Measurements from ENCODE around the gene TLE4.

Gene TLE4

DNA sequence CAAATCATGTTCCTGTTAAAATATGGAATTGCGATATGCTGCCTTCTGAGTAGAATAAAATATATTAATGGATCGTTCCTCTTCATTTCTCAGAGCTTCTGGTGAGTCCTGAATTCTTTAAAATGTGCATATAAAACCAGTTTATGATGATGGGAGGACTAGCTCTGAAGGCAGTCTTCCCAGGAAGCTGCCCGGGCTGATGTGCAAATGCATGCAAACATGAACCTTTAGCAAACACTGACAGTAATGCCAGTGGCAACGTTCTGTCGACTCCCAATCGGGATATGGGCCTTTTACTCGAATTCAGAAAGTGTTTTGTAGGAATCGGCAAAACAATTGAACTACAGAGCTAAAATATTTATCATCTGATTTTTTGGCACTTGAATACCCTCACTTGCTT lies 93.6 kb downstream of the TLE4 start:
- DNase-seq (ENCODE audit: low read depth), result no peak

DNA sequence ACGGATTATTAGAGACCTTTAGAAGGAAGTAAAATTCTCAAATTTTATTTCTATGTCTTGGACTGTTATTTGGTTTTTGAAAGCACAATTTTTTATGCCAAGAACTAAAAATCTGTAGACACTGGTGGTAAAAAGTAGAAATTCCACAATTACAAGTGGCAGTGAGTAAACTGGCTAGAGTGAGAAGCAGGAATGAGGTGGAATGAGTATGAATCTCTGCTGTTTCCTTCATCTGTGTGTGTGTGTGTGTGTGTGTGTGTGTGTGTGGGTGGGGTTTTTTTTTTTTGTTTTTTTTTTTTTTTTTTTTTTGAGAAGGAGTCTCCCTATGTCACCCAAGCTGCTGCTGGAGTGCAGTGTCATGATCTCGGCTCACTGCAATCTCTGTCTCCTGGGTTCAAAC lies 94.2 kb downstream of the TLE4 start:
- DNase-seq (ENCODE audit: low read depth), result no peak

- DNase-seq (ENCODE audit: low read depth), result no peak
Observed at GRCh38 chr9:79667120-79667519, 95.4 kb downstream of the TLE4 start.

DNA sequence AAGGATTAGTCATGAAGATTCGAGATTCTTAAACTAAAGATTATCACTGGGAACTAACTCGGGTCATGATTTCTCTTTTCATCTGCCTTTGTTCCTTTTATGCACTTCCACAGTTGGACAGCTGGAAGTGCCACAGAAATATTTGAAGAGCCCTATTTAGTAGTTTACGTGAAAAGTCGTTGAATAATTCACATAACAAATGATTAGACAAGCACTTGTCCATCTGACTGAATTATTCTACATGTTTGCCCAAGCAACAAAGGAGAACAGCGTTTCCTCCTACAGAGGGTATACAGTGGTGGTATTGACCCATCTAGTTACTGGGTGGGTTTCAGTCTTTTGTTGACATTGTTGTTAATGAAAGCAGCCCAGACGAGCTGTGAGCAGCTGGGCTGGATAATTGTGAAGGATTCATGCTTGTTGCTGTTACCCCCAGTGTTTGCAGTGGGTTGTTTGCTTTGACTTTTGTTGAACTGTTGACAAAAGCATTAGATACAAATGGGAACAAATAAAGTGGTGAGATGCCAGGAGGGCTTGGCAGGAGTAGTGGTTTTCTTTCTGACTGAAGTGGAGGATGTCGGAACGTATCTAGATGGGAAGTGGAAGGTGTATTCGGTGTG lies 96.2 kb downstream of the TLE4 start:
- DNase-seq (ENCODE audit: low read depth), result no peak

DNA sequence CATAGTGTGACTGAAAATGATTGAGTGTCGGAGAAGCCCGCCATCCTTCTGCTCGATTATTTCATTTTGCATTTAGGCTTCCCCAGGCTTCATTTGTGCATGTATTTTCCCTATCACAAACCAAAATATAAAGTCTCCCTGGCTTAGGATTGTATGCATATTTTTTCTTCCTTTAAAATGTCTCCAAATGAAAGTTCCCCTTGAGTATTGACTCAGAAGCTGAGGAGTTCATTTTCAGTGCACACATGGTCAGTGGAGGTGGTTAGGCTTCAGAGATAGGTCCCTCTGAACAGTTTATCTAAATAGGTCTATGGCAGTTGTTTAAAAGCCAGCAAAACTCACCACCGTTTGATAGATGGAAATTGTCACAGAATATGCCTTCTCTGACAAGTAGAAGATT lies 97.2 kb downstream of the TLE4 start:
- no peak for DNase-seq (ENCODE audit: low read depth)

GRCh38 chr9:79670269-79670961 lies 98.7 kb downstream of the TLE4 start:
- DNase-seq (ENCODE audit: low read depth), result no peak

DNA sequence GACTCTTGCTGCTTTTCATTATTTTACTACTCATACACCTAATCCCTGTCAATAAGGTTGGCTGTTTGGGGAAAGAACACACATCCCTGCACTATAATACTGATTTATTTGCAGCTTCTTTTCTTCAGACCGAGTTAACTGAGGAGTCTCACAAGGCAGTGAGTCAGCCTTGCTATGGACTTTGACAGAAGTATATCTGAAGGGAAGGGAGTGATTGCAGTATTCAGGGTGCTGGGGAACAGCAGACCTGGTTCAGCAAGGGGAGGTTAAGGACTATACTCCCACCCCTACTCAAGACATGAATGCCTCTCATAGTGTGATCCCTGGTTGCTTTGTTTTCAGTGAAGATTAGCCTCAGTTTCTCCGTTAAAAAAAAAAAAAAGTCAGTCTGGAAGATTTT lies 99.8 kb downstream of the TLE4 start:
- DNase-seq (ENCODE audit: low read depth), result no peak

- DNase-seq (ENCODE audit: low read depth), result no peak
Observed at GRCh38 chr9:79672236-79672635, 100.5 kb downstream of the TLE4 start.

- no peak for DNase-seq (ENCODE audit: low read depth)
Observed at GRCh38 chr9:79672891-79673290, 101.1 kb downstream of the TLE4 start.

- DNase-seq (ENCODE audit: low read depth), result no peak
Observed at GRCh38 chr9:79673614-79674013, 101.8 kb downstream of the TLE4 start.

DNA sequence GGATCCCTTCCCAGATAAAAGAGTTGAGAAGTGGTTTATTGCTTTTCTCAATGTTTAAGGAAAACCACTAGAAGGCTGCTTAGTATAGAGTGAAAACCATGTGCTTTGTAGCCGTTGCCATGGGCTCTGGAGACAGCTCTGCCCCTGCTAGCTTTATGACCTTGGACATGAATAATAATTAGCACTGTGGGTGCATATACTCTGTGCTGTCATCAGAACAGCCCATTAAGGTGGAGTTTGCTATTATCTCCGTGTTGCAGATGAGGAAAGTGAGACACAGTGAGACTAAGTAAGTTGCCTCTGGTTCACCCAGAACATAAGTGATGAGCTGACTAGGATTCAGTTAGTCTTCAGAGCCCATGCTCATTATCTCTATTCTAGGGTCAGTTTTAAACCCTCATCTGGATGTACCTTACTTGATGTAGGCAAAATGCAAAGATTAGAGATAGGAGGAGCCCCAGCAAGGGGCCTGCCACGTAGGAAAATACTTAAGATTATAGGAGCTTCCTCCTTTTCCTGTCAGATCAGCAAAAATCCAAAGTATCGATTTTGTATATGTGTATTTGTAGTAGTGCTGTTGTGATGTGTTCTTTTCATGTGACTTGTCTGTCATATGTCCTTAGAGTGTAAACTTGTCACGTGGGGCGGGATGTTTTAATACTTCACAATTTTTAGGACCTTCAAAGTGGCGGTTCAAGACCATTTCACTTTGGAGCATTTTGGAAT lies 102.5 kb downstream of the TLE4 start:
- no peak for DNase-seq (ENCODE audit: low read depth)

GRCh38 chr9:79681576-79681975 lies 109.8 kb downstream of the TLE4 start:
- no peak for DNase-seq (ENCODE audit: low read depth)

GRCh38 chr9:79682076-79682736 lies 110.4 kb downstream of the TLE4 start:
- no peak for DNase-seq (ENCODE audit: low read depth)

DNA sequence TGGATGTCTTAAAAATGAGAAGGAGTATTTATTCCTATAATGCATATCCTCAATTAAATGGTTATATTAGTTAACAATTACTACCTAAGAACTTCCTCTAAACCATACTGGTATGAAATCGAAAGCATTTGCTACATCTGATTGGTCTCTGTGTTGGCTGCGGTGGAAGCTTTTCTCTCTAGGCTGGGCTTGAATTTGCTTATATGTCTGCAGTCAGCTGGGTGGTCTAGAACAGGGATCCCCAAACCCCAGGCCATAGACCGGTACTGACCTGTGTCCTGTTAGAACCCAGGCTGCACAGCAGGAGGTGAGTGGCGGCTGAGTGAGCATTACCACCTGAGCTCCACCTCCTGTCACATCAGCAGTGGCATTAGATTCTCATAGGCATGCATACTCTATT lies 112.3 kb downstream of the TLE4 start:
- no peak for DNase-seq (ENCODE audit: low read depth)

GRCh38 chr9:79684711-79685575 lies 113.2 kb downstream of the TLE4 start:
- DNase-seq (ENCODE audit: low read depth), result peak; percentile 72

DNA sequence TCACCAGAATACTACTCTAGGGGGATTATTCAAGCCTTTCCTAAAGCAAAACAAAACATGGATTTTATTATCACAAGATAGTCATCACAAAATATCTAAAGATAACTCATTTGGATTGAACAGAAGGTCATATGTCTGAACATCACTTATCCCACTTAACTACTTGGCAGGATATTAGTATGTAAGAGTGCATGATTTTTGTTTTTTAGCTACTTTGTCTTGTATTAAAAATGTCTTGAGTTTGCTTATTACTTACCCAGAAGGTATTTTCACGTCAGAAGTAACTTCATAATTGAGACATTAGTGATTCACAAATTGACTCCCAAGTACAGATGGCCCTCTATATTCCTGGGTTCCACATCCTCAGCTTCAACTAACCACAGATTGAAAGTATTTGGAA lies 113.8 kb downstream of the TLE4 start:
- DNase-seq (ENCODE audit: low read depth), result peak; percentile 47

- peak; percentile 87 for DNase-seq (ENCODE audit: low read depth)
Observed at GRCh38 chr9:79686381-79687130, 114.8 kb downstream of the TLE4 start.

DNA sequence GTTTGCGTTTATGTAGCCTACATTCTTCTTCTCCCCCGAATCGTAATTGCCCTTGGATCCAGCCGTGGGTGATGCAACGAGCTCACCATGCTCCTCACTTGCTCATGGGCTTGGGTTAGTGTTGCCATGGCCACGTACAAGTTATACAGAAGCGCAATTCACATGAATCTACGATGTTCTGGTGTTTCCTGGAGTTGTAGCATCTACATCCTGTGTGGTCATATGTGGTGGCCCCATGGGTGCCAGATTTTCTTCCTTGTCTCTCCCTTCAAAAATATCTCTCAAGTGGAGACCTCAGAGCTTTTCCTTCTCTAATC lies 115.3 kb downstream of the TLE4 start:
- DNase-seq (ENCODE audit: low read depth), result no peak

DNA sequence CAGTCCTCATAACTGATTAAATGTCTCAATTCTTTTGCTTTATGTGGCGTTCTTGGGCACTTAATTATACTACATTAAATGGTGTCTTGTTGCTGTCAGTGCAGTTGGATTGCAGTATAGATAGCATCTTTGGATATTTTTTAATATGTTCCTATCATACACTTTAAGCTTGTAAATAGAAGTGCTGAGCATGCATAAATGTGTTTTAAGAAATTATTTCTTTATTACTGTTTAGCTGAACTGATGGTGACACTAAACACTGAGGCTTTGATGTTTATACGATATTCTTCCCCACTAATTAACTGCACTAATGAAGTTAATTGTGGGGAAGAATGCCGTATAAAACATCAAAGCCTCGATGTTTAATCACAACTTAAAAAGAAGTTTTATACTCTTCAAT lies 116.6 kb downstream of the TLE4 start:
- DNase-seq (ENCODE audit: low read depth), result no peak

- no peak for DNase-seq (ENCODE audit: low read depth)
Observed at GRCh38 chr9:79689576-79689975, 117.8 kb downstream of the TLE4 start.

GRCh38 chr9:79691496-79691895 lies 119.7 kb downstream of the TLE4 start:
- DNase-seq (ENCODE audit: low read depth), result no peak
